Stimulated activated CD4-positive, alpha-beta T cell treated with anti-CD3 and anti-CD28 coated beads, TNF-alpha, amount 100 ng/mL, for 1 hour (primary cell): Measurements from ENCODE around the gene IFI16.
"Not testable (repeated sequence)": the region's sequence is repeated elsewhere in the genome, so short reads cannot be mapped to it uniquely, and the experiment has no call there.

Experiments used
- DNase-seq, 3 donors: peaks; one replicate each; pipeline ENCODE4 v3.0.0-alpha.2; 2020; ENCODE audit warnings: low read depth in 3 of 3, low spot score in 1 of 3

The IFI16 gene

DNA sequence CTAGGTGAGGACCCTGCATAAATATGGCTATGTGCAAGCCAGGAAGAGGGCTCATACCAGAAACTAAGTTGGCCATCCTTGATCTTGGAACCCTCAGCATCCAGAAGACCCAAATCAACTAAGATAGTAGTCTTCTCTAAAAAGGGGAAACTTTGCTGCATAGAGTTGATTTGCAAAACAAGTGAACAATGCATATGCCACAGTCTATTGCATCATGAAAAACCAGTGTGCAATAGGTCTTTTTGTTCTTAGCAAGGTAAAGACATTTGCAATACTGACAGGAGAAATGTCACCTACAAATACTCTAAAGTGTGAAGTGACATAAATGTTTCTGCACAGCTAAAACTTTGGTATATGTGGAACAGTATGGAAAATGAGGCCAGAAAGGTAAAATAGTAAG is 2.0 kb upstream of the IFI16 start:
- no peak for DNase-seq

DNA sequence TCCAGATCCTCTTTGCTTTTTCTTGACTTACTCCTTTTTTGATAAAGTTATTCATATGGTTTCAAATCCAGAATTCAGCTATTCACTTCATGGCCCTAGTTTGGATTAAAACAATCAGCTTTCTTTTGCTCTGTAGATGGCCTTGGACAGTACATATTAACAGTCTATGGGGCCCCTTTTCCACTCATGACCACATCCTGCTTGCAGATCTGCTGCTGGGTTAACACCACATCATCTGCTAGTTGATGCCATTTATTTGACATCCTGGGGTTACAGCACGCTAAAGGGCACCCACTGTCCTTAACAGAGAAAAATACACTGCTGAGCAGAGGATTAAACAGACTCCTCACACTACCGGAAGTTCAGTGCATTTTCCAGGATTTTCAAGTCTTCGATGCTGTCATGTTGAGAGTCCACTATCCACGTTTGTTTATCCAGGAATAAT is 941 bp upstream of the IFI16 start:
- peak in 1 of 3 donors; percentile 26 for DNase-seq

DNA sequence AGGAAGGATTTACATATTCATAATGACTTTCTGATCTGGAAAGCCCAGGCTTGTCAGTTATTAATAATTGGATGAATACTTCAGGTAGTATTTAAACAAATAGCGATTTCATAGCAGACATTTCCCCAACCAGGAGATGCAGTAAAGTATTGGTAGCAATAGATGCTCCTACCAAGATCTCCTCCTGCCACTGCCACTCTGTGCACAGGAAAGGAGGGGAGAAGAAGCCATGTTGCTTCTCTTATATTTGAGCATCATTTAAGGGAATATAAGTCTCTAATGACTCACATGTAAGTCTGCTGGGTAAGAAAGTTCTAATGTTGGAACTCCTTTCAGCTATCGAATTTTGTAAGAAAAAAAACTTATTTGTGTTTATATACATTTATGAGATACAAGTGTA is 420 bp upstream of the IFI16 start:
- no peak for DNase-seq

DNA sequence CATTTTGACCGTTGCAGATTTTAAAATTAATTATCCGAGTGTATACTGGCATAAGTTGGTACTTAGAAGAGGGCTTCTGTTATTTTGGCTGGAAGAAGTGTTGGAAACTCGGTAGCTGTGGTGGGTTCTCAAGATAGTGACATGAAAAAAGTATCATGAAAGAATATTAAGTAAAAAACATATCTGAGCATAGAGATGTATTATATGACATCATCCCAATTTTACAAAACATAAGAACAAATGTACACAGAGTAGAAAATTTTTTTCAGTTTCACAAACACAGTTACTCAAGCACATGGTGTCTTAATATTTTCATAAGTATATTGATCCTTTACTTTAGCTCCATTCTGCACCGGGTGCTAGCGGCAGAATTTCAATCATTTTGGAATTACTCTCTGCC is 684 bp downstream of the IFI16 start:
- DNase-seq = no peak

DNA sequence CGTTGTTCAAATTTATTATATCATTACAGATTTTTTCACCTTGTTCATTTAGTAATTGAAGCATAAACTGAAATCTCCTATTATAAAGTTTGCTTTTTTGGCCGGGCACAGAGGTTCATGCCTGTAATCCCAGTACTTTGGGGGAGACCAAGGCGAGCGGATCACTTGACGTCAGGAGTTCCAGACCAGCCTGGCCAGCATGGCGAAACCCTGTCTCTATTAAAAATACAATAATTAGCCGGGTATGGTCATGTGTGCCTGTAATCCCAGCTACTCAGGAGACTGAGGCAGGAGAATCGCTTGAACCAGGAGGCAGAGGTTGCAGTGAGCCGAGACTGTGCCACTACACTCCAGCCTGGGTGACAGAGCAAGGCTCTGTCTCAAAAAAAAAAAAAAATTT is 1.3 kb downstream of the IFI16 start:
- not testable (repeated sequence) for DNase-seq

DNA sequence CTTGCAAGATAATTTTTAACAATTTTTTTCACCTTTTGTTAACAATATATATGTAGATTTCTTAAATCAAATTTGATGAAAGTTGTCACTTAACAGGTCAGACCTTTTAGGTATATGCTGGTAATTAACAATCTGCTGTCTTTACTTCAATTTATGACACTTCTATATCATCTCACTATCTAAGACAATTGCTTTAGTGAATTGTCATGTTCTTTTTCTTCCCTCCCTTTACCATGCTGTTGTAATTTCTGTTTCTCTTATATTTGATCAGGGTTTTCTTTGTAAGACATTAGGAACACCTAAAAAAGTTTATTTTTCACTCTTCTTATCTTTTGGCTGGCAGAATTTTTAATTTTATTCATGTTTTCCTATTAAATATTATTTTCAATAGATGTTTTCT is 2.0 kb downstream of the IFI16 start:
- DNase-seq = no peak

DNA sequence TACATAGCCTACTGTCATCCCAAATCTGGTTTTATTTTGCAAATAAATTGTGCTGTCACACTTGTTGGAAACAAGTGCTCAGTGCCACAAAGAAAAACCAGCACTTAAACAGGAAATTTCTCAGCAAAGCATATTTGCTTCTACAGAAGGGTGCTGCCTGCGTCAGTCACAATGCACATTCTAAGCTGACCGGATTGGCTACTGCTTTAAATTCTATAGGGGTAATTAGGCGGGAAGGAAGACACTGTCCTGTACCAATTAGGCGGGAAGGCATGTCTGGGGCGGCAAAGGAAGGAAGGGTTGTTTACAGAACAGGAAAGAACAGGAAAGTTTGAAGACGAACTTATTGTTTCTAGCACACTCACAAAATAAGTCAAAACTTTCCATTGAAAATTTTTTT is 2.8 kb downstream of the IFI16 start:
- DNase-seq = no peak

DNA sequence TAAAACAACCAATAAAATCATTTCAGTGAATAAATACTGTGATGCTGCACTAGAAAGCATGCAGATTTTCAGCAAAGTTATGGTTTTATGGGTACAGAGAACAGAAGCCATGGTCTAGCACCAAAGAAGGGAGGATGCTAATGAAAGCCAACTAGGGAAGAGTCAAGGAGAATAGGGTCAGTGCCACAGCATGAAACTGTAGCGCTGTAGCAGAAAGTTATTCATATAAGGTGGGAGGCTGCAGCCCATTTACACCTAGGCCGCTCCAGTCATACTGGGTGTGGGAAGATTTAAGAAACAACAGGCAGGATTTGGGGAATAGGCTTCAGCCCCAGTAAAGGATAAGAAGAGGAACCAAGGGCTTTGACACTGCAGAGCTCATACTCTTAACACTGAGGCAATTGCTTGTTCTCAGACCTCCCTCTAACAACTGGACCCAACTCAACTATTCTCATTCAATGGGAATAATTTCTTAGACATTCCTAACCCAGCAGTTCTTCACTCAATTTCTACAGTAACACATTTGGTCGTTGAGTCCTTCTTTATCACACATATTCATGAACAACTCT is 4.4 kb downstream of the IFI16 start:
- no peak for DNase-seq

DNA sequence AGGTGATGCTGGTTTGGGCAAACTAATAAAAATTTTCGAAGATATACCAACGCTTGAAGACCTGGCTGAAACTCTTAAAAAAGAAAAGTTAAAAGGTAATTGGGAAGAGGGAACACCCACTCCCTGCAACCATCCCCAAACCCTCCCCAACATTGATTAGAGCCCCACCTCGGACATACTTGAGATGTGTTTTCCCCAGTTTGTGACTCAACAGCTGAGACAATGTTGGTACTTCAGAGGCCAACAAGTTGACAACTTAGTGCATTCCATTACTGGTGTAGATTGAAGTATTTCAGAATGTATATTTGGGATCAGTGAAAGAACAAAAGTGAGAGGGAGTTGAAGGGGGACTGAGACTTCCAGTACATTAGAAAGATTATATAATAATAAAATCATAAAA is 5.1 kb downstream of the IFI16 start:
- DNase-seq = no peak

DNA sequence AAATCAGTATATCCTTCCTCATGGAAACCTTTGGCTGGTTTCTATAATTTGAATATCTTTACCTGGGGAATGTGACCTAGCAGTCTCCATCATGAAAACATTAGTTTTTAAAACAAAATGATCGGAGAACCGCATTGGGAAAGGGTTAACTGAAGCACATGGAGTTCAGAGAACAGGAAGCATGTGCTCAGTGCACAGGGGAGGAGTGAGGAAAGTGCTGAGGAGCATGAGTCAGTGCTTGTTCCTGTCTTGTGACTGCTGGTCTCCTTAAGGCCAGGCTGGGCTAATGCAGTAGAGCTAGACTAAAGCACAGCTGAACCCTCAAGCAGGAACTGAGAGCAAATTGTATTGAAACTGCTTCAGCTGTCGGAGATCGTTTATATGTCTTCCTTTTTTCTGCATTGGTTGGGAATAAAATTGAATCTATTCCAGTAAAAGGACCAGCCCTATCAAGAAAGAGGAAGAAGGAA is 5.8 kb downstream of the IFI16 start:
- peak in 2 of 3 donors; percentile 38 to 48 for DNase-seq

DNA sequence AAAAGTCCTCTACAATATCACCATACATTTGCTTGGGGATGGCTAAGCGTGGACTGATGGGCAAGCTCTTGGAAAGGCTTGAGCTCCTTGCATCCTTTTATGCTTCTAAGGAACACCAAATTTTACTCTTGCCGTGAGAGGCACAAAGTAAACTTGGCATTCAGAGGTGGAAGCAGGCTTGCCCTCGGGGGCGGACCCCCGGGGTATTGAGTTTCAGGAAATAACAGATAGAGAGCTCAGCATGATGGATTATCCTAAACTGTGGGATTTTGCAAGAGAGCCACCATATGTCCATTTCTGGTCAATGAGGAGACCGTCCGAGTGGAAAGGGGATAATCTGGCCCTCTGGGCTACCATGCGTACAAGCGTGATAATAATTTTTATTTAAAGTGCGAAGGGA is 14.0 kb downstream of the IFI16 start:
- DNase-seq = no peak

DNA sequence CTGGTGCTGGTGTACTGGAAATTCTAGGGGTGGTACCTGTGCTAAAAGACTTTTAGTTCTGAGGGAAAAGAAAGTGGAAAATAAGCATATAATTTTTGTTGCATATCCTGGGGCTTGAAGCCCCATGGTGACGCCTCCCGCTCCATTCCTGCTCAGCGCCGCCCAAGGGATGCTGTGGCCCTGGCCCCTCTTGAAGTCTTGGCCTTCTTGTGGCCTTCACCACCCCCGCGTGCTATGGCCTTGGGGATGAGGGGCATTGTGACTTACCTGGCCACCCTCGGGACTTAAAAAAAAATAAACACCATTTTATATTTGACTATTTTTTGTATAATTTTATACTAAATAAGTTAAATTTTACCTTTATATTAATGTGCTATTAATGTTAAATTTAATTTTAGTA is 15.3 kb downstream of the IFI16 start:
- DNase-seq = no peak

DNA sequence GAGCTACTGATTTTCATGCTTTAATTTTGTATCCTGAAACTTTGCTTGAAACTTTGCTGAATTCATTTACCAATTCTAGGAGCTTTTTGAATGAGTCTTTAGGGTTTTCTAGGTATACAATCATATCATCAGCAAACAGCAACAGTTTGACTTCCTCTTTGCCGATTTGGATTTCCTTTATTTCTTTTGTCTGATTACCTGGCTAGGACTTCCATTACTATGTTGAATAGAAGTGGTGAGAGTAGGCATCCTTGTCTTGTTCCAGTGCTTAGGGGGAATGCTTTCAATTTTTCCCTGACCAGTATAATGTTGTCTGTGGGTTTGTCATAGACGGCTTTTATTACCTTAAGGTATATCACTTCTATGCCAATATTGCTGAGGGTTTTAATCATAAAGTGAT is 17.1 kb downstream of the IFI16 start:
- not testable (repeated sequence) for DNase-seq

DNA sequence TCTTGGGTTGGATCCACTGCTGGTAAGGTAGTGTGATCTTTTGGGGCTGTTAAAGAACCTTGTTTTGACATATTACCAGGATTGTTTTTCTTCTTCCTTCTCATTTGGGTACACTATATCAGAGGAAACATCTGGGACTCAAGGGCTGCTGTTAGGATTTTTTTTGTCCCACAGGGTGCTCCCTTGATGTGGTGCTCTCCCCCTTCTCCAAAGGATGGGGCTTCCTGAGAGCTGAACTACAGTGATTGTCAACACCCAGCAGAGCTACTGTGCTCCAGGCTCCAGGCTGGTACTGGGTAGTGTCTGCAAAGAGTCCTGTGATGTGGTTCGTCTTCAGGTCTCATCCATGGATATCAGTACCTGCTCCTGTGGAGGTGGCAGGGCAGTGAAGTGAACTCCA is 20.6 kb downstream of the IFI16 start:
- no peak for DNase-seq

DNA sequence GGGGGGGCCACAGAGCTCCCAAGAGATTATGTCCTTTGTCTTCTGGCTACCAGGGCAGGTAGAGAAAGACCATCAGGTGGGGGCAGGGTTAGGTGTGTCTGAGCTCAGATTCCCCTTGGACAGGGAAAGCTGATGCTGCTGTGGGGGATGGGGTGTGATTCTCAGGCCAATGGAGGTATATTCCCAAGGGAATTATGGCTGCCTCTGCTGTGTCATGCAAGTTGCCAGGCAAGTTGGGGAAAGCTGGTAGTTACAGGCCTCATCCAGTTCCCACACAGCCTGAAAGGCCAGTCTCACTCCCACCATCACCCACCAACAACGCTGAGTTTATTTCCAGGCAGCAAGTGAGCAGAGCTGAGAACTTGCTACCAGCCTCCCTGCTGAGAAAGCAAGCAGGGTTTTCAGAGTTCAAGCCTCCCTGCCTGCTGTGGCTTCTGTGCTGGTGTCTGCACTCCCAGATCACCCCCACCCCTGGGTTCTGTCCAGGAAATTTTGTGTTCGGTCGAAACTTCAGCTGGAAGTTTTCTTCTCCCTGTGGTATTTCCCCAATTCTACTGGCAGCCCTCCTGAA is 21.3 kb downstream of the IFI16 start:
- DNase-seq = no peak

DNA sequence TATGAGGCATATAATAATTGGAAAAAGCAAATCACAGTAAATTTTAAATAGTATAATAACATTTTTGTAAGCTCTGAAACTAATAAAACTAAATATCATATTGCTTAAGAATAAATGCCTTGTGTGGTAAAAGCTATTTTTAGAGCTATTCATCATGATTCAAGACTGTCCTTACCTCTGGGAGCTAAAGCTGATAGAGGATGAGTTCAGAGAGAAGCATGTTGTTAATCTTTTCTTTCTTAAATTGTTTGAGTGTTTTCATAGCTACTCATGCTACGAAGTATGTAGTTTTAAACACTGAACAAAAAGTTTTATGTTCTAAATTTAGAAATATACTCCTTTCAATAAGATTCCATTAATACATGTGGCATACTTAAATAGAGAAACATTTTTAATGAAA is 30.5 kb downstream of the IFI16 start:
- DNase-seq = no peak

DNA sequence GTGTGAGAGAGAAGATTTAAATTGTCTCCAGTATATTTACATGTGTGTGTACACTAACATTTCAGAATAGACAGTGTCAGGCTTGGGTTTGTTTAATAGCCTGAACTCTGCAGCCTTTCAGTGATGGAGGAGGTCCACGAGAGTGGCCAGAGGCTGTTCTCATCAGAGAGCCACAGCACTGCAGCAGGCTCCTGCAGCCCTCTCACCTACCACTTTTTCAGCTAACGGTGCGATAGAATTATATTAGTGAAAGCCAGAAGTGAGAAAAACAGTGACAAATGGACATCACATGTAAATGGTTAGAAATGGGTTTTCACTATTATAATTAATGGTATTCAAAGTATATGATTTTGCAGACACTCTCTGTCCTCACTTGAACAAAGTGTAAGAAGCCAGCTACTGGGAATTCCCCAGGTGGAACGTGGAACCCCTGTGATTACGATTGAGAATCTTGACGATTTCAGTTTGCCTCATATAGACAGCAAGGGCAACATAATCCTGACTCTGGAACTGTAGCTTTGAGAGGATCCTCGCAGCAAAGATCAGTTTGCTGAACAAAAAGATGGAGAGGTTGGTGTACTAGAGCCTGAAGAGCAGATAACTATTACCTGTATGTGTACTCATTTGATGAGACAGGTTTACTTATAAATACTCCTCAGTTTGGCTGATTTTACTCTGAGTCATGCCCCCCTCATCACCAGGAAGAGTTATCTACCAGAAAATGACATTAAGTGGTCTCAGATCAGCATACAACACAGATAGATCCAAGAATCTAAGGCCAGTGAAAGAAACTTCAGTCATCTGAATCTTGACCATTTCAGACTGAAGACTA is 31.4 kb downstream of the IFI16 start:
- no peak for DNase-seq

DNA sequence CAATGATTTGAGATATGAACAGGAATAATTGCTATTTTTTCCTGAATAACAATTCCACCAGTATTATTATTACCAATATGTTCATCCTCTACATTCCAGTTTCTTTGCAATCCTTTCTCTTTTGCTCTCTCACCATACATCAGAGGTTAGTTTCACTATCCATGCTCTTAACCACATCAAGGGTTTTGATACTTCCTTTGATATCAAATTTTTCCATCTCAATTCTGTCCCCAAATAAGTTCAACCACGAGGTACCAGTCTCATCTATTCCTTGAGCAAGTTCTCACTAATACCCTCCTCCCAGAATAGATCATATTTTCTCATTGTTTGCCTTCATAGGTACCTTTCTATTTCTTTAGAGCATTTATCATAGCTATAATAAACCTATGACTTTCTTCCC is 36.8 kb downstream of the IFI16 start:
- DNase-seq = not testable (repeated sequence)

DNA sequence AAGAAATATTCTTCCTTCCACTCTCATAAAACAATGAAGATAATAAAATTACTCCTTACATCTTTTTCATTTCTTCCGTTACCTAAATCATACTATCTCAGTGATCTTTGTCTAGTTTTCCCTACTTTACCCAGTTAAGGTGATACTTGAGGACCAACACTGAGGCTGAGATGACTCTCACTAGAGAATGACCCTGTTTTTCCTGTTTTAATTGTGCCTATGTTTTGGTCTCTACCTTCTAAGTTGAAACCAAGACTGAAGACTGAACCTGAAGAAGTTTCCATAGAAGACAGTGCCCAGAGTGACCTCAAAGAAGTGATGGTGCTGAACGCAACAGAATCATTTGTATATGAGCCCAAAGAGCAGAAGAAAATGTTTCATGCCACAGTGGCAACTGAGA is 41.7 kb downstream of the IFI16 start:
- no peak for DNase-seq

DNA sequence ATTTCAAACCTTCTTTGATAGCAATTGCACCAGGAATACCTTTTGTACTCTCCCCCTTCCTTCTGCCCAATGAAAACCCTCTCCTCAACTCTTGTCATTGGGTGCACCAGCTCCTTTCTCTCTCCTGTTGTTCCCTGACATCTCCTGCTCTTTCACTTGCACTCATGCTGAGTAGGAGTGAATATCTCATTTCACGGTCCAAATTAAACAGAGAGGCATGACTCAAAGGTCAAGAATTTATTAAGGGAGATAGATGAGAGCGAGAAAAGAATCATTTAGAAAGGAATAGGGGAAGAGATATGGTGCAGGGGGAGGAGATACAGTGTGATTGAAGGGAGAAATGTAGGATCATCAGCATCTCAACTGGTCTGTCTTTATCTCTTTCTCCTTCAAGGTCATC is 44.7 kb downstream of the IFI16 start:
- no peak for DNase-seq

DNA sequence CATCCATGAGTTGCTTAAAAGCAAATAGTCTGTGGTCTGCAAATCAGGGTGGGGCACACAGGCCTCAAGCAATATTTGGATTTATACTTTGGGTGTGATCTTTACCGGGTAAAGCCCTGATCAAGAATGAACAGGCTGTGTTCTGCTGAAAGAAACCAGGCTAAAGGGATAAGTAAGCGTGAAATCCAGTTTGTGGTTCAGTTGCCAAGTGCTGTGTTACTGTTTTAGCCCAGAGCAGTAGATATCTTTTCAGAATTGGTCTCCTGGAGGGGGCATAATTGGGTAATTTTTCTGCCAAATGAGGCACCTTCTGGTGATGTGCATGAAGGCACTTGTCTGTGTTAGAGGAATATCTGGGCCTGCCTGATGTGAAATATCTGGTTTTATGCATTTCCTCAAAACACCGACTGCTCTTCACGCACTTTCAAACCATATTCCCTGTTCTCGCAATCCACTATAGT is 45.5 kb downstream of the IFI16 start:
- DNase-seq = no peak

DNA sequence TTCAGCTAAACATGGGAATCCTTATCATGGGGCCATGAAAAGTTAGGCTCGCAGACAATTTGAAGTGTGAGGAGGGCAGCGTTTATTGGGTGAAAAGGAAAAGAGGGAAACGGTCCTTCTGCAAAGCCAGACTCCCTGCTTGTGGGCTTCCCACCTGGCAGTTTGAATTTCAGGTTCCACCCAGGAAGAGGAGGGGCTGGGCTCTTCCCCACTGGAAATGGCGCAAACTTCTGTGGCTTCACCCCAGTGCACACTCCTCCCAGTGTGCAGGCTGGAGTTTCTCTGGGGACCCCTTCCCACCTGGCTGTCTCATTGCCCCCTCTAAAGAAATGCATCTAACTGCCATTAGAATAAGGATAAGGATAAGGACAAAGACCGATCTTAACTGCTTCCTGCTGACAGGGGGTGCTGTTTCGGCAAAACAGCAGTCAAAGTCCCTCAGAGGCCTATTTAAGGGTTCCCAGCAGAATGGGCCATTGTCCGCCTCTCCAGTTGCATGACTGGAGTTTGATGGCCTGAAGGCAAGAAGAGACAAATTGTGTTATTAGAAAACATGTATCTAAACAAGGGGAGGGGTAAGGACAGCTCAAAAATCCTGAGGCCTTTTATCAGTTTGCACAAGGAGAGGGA is 46.5 kb downstream of the IFI16 start:
- DNase-seq = no peak
